Measurements from ENCODE around the gene EDN3.
"Not testable (repeated sequence)": the region's sequence is repeated elsewhere in the genome, so short reads cannot be mapped to it uniquely, and the experiment has no call there.

Gene EDN3

GRCh38 chr20:59336540-59336939 is 36.1 kb downstream of the EDN3 start:
- no peak overlapping the region for H3K4me3 ChIP-seq (ENCODE audit: low read depth, low read length)
- TF ChIP-seq CTCF (IDR thresholded peaks at IDR 0.05; ENCODE audit: low read depth, low read length): no peak

GRCh38 chr20:59338444-59338843 is 38.0 kb downstream of the EDN3 start:
- not testable (repeated sequence) for H3K4me3 ChIP-seq (ENCODE audit: low read depth, low read length)

- TF ChIP-seq CTCF (IDR thresholded peaks at IDR 0.05; ENCODE audit: low read depth, low read length): no peak
- no peak overlapping the region for H3K4me3 ChIP-seq (ENCODE audit: low read depth, low read length)
Observed at GRCh38 chr20:59340201-59340885, 39.9 kb downstream of the EDN3 start.

- not testable (repeated sequence) for H3K4me3 ChIP-seq (ENCODE audit: low read depth, low read length)
Observed at GRCh38 chr20:59341285-59342022, 41.0 kb downstream of the EDN3 start.

GRCh38 chr20:59342023-59342957 is 41.9 kb downstream of the EDN3 start:
- no peak for TF ChIP-seq CTCF (IDR thresholded peaks at IDR 0.05; ENCODE audit: low read depth, low read length)
- no peak overlapping the region for H3K4me3 ChIP-seq (ENCODE audit: low read depth, low read length)

GRCh38 chr20:59346061-59346460 is 45.6 kb downstream of the EDN3 start:
- TF ChIP-seq CTCF (IDR thresholded peaks at IDR 0.05; ENCODE audit: low read depth, low read length): no peak
- H3K4me3 ChIP-seq (ENCODE audit: low read depth, low read length): no peak overlapping the region

GRCh38 chr20:59349277-59349676 is 48.9 kb downstream of the EDN3 start:
- TF ChIP-seq CTCF (IDR thresholded peaks at IDR 0.05; ENCODE audit: low read depth, low read length): no peak
- H3K4me3 ChIP-seq (ENCODE audit: low read depth, low read length): no peak overlapping the region

Data from WI38 (cell line).